ENCODE measurements around the gene USP47.

Gene USP47

DNA sequence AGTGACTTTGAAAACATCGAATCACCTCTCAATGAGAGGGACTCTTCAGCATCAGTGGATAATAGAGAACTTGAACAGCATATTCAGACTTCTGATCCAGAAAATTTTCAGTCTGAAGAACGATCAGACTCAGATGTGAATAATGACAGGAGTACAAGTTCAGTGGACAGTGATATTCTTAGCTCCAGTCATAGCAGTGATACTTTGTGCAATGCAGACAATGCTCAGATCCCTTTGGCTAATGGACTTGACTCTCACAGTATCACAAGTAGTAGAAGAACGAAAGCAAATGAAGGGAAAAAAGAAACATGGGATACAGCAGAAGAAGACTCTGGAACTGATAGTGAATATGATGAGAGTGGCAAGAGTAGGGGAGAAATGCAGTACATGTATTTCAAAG, 100.9 kb downstream of the USP47 start:
- H3K27me3 ChIP-seq (ENCODE audit: insufficient read depth, low read length, poor library complexity), result no peaks in the 10 kb centered on the region
- H3K4me2 ChIP-seq (ENCODE audit: insufficient read depth, low read length), result no peak overlapping the region
- H3K4me3 ChIP-seq (ENCODE audit: low read depth in 1 of 2, low read length in 2 of 2), result no peak overlapping the region
- no peaks in the 10 kb centered on the region for H3K79me2 ChIP-seq (ENCODE audit: insufficient read depth, low read length)
- peaks cover 83% of the 10 kb centered on the region for H3K36me3 ChIP-seq (ENCODE audit: insufficient read depth, low read length)
- H4K20me1 ChIP-seq (ENCODE audit: insufficient read depth, low read length), result no peaks in the 10 kb centered on the region
- TF ChIP-seq, protein P1, sequence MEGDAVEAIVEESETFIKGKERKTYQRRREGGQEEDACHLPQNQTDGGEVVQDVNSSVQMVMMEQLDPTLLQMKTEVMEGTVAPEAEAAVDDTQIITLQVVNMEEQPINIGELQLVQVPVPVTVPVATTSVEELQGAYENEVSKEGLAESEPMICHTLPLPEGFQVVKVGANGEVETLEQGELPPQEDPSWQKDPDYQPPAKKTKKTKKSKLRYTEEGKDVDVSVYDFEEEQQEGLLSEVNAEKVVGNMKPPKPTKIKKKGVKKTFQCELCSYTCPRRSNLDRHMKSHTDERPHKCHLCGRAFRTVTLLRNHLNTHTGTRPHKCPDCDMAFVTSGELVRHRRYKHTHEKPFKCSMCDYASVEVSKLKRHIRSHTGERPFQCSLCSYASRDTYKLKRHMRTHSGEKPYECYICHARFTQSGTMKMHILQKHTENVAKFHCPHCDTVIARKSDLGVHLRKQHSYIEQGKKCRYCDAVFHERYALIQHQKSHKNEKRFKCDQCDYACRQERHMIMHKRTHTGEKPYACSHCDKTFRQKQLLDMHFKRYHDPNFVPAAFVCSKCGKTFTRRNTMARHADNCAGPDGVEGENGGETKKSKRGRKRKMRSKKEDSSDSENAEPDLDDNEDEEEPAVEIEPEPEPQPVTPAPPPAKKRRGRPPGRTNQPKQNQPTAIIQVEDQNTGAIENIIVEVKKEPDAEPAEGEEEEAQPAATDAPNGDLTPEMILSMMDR (IDR thresholded peaks at IDR 0.05; ENCODE audit: borderline replicate concordance, extremely low read depth, low read length, poor library complexity, severe bottlenecking), result no peak
- TF ChIP-seq EZH2 (IDR thresholded peaks at IDR 0.05; ENCODE audit: borderline replicate concordance, low read depth, low read length, severe bottlenecking), result no peak
- no peak for ATAC-seq (ENCODE audit: insufficient read depth, low read depth)
- no peaks in the 10 kb centered on the region for H3K4me1 ChIP-seq (ENCODE audit: insufficient read depth, low read length)
- no peak for DNase-seq
- no peak overlapping the region for H3K9ac ChIP-seq (ENCODE audit: low read depth, low read length)
- no peaks in the 10 kb centered on the region for H3K9me3 ChIP-seq (ENCODE audit: insufficient read depth, low read length, severe bottlenecking)
- no peak overlapping the region for H3K27ac ChIP-seq (ENCODE audit: low read length)
- H2AFZ ChIP-seq (ENCODE audit: low read depth, low read length), result no peak overlapping the region

GRCh38 chr11:11944444-11944843, 102.7 kb downstream of the USP47 start:
- Histone ChIP-seq H4K20me1 (ENCODE audit: insufficient read depth, low read length) (no peaks in the 10 kb centered on the region), H3K27me3 (ENCODE audit: insufficient read depth, low read length, poor library complexity) (no peaks in the 10 kb centered on the region), H3K9ac (ENCODE audit: low read depth, low read length) (no peak overlapping the region), H3K9me3 (ENCODE audit: insufficient read depth, low read length, severe bottlenecking) (no peaks in the 10 kb centered on the region), H2AFZ (ENCODE audit: low read depth, low read length) (no peak overlapping the region), H3K4me2 (ENCODE audit: insufficient read depth, low read length) (no peak overlapping the region), H3K36me3 (ENCODE audit: insufficient read depth, low read length) (peaks cover 84% of the 10 kb centered on the region), H3K4me1 (ENCODE audit: insufficient read depth, low read length) (no peaks in the 10 kb centered on the region), H3K4me3 (ENCODE audit: low read depth in 1 of 2, low read length in 2 of 2) (no peak overlapping the region), H3K27ac (ENCODE audit: low read length) (no peak overlapping the region), H3K79me2 (ENCODE audit: insufficient read depth, low read length) (no peaks in the 10 kb centered on the region)
- no peak for TF ChIP-seq EZH2 (IDR thresholded peaks at IDR 0.05; ENCODE audit: borderline replicate concordance, low read depth, low read length, severe bottlenecking)
- TF ChIP-seq, protein P1 (IDR thresholded peaks at IDR 0.05; ENCODE audit: borderline replicate concordance, extremely low read depth, low read length, poor library complexity, severe bottlenecking), result no peak
- ATAC-seq (ENCODE audit: insufficient read depth, low read depth) (no peak), DNase-seq (no peak)

- Histone ChIP-seq H3K27me3 (ENCODE audit: insufficient read depth, low read length, poor library complexity) (no peaks in the 10 kb centered on the region), H3K27ac (ENCODE audit: low read length) (no peak overlapping the region), H4K20me1 (ENCODE audit: insufficient read depth, low read length) (no peaks in the 10 kb centered on the region), H3K4me3 (ENCODE audit: low read depth in 1 of 2, low read length in 2 of 2) (no peak overlapping the region), H3K9me3 (ENCODE audit: insufficient read depth, low read length, severe bottlenecking) (no peaks in the 10 kb centered on the region), H3K79me2 (ENCODE audit: insufficient read depth, low read length) (no peaks in the 10 kb centered on the region), H3K9ac (ENCODE audit: low read depth, low read length) (no peak overlapping the region), H3K4me2 (ENCODE audit: insufficient read depth, low read length) (no peak overlapping the region), H2AFZ (ENCODE audit: low read depth, low read length) (no peak overlapping the region), H3K36me3 (ENCODE audit: insufficient read depth, low read length) (peaks cover 92% of the 10 kb centered on the region), H3K4me1 (ENCODE audit: insufficient read depth, low read length) (no peaks in the 10 kb centered on the region)
- no peak for ATAC-seq (ENCODE audit: insufficient read depth, low read depth)
- DNase-seq, result no peak
- no peak for TF ChIP-seq EZH2 (IDR thresholded peaks at IDR 0.05; ENCODE audit: borderline replicate concordance, low read depth, low read length, severe bottlenecking)
- TF ChIP-seq, protein P1 (IDR thresholded peaks at IDR 0.05; ENCODE audit: borderline replicate concordance, extremely low read depth, low read length, poor library complexity, severe bottlenecking), result no peak
These were observed 104.4 kb downstream of the USP47 start for GRCh38 chr11:11946180-11946579.

GRCh38 chr11:11946878-11947277, 105.1 kb downstream of the USP47 start:
- no peak overlapping the region for H3K4me3 ChIP-seq (ENCODE audit: low read depth in 1 of 2, low read length in 2 of 2)
- DNase-seq, result no peak
- no peak overlapping the region for H3K9ac ChIP-seq (ENCODE audit: low read depth, low read length)
- no peaks in the 10 kb centered on the region for H3K27me3 ChIP-seq (ENCODE audit: insufficient read depth, low read length, poor library complexity)
- H3K9me3 ChIP-seq (ENCODE audit: insufficient read depth, low read length, severe bottlenecking), result no peaks in the 10 kb centered on the region
- peaks cover 92% of the 10 kb centered on the region for H3K36me3 ChIP-seq (ENCODE audit: insufficient read depth, low read length)
- no peaks in the 10 kb centered on the region for H3K4me1 ChIP-seq (ENCODE audit: insufficient read depth, low read length)
- ATAC-seq (ENCODE audit: insufficient read depth, low read depth), result no peak
- no peak overlapping the region for H3K27ac ChIP-seq (ENCODE audit: low read length)
- H3K4me2 ChIP-seq (ENCODE audit: insufficient read depth, low read length), result no peak overlapping the region
- no peaks in the 10 kb centered on the region for H4K20me1 ChIP-seq (ENCODE audit: insufficient read depth, low read length)
- H2AFZ ChIP-seq (ENCODE audit: low read depth, low read length), result no peak overlapping the region
- H3K79me2 ChIP-seq (ENCODE audit: insufficient read depth, low read length), result no peaks in the 10 kb centered on the region
- no peak for TF ChIP-seq EZH2 (IDR thresholded peaks at IDR 0.05; ENCODE audit: borderline replicate concordance, low read depth, low read length, severe bottlenecking)
- TF ChIP-seq, protein P1 (IDR thresholded peaks at IDR 0.05; ENCODE audit: borderline replicate concordance, extremely low read depth, low read length, poor library complexity, severe bottlenecking), result no peak
